Spinal cord (tissue), 10 donors: ENCODE data around the gene FZD10. TPM values are rescaled to one million over a fixed set of nuclear protein-coding genes. Genes with fewer than 3 reads are reported as not detected.

Source experiments
- DNase-seq, 6 donors: peaks; one replicate each; pipeline versions ENCODE4 v3.0.0 to v3.0.0-alpha.2; 2013 to 2015; ENCODE audit warnings: low spot score in 6 of 6, low read depth in 4 of 6
- H3K27ac ChIP-seq: one replicate; pipeline ENCODE4 v1.5.1; 2013; ENCODE audit warnings: low read depth, low read length, control low read depth
- H3K27me3 ChIP-seq: one replicate; pipeline ENCODE4 v1.6.1; 2013; ENCODE audit warnings: low read length; ENCODE audit not compliant: control insufficient read depth, insufficient read depth
- H3K36me3 ChIP-seq: one replicate; pipeline ENCODE4 v1.6.1; 2013; ENCODE audit warnings: low read length; ENCODE audit not compliant: control insufficient read depth, insufficient read depth
- H3K4me1 ChIP-seq: one replicate; pipeline ENCODE4 v1.6.1; 2013; ENCODE audit warnings: low read length; ENCODE audit not compliant: control insufficient read depth, insufficient read depth
- H3K4me3 ChIP-seq: one replicate; pipeline ENCODE4 v1.5.1; 2013; ENCODE audit warnings: low read depth, low read length, control low read depth
- H3K9me3 ChIP-seq: one replicate; pipeline ENCODE4 v1.6.1; 2013; ENCODE audit warnings: low read length; ENCODE audit not compliant: control insufficient read depth, insufficient read depth
- WGBS: methylation state at CpG from one replicate; pipeline ENCODE4 v1.1.5; 2013; ENCODE audit warnings: missing lambda C conversion rate; ENCODE audit not compliant: insufficient coverage; 5-methylcytosine and 5-hydroxymethylcytosine counted together
- polyA plus RNA-seq, 2 donors: library from polyadenylated mRNA; unstranded; fragments of 120-200 nt; gene quantifications; one replicate each; pipeline ENCODE4 v1.2.1, GENCODE V29; 2013; ENCODE audit not compliant: insufficient read length in 2 of 2
- total RNA-seq, 2 donors: library from RNA; depleted of rRNA in 1 of 2; stranded (reverse); fragments of 120-200 nt in 1 of 2; fragments of >200 nt in 1 of 2; gene quantifications; one replicate each; pipeline versions ENCODE4 v1.2.3 to v1.2.4, GENCODE V29; 2013 to 2014
- donor health status: healthy.

The FZD10 gene
- total and polyA plus RNA-seq, 4 donors = 3.7 to 9.9 (median 8.6) TPM

DNA sequence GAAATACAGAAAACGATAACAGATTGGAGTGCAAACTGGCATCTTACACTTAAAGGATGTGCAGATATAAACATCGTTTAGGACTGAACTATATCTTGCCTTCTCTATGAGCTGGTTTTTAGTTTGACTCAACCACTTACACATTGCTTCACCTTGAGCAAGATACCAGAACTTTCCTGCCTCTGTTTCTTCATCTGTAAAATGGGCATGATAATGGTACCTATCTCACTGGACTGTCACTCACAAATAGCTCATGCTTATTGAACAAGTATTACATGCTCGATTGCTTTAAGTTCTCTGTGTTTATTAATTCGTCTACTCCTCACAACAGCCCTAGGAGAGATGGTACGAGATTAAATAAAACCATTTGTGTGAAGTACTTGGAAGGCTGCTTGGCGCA lies 7.7 kb downstream of the FZD10 start:
- H3K4me1 ChIP-seq = no peaks in the 10 kb centered on the region
- H3K36me3 ChIP-seq = no peaks in the 10 kb centered on the region
- no CpG with 5 or more reads among the region's 6 CpGs for WGBS
- no peaks in the 10 kb centered on the region for H3K9me3 ChIP-seq
- H3K27ac ChIP-seq = no peak overlapping the region
- DNase-seq = no peak
- no peak overlapping the region for H3K4me3 ChIP-seq
- peaks cover 12% of the 10 kb centered on the region for H3K27me3 ChIP-seq

DNA sequence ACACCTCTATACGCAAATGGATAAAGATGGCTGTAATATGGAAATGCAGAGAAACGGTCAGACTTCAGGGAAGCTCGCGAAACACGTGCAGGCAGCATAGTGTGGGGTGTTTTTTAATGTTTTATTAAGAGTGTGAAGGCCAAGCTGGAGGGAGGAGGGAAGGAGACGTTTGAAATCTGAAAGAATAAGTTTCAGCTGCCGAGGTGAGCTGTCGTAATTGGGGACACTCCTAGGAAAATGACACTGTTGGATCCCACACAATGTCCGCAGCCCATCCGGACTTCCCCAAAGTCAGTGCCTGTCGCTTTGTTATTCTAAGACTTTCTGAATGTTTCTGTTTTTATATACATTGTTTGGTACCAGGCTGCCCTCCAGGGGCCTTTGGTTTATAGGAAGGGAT lies 8.3 kb downstream of the FZD10 start:
- H3K27me3 ChIP-seq = peaks cover 8% of the 10 kb centered on the region
- DNase-seq = no peak
- no peaks in the 10 kb centered on the region for H3K9me3 ChIP-seq
- H3K4me3 ChIP-seq = no peak overlapping the region
- H3K27ac ChIP-seq = no peak overlapping the region
- WGBS = 42% methylated on average over 7 of the region's 11 CpGs
- H3K36me3 ChIP-seq = no peaks in the 10 kb centered on the region
- no peaks in the 10 kb centered on the region for H3K4me1 ChIP-seq

DNA sequence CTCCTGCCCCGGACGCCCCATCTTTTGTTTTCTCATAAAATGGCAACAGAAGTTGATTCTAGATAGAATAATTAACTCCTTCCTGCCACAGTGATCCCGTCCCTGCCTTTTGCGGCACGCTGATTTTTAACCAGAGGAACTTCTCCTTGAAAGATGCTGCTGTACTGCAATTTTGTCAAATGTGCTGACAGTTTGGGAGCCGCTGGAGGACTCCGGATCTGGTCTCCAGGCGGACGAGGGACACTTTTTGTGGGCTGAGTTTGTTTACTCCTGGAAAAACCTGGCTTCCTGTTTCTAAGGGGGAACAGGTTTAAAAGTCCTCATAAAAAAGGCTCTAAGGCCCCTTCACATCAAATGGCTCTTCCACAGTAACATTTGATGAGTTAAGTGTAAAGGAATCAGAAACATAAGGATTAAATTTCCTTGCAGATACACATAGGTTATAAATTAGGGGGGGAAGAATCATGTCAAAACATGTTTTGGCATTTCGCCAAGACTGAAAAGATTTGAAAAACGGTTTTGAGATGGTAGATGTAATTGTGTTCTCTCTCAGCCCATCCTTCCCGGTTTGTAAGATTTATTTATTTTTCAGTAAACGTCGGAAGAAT lies 15.5 kb downstream of the FZD10 start:
- WGBS = 50% methylated on average over 6 of the region's 14 CpGs
- Histone ChIP-seq H3K9me3 (peaks cover 3% of the 10 kb centered on the region), H3K36me3 (no peaks in the 10 kb centered on the region), H3K27ac (no peak overlapping the region), H3K4me3 (no peak overlapping the region), H3K4me1 (no peaks in the 10 kb centered on the region), H3K27me3 (no peaks in the 10 kb centered on the region)
- no peak for DNase-seq

DNA sequence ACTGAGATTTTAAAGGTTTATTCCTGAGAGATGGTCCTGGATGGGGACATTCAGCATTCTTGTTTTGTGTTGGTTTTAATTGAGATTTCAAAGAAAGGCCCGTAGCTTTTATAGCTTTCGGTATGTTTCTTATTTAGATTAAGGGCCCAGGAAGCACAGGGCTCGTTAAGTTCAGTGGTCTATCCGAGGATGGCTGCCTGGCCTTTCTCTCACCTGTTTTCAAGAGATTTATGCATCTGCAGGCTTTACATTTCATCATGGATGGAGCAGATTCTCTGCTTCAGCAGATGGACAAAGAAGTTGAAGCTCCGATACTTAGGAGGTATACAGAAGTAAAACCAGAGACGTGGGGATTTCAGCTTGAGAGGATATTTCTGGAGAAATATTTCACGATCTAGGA lies 16.0 kb downstream of the FZD10 start:
- H3K9me3 ChIP-seq = peaks cover 3% of the 10 kb centered on the region
- no peak overlapping the region for H3K4me3 ChIP-seq
- H3K27me3 ChIP-seq = no peaks in the 10 kb centered on the region
- H3K36me3 ChIP-seq = no peaks in the 10 kb centered on the region
- H3K4me1 ChIP-seq = no peaks in the 10 kb centered on the region
- no peak overlapping the region for H3K27ac ChIP-seq
- no peak for DNase-seq
- WGBS = 53% methylated on average over 5 of the region's 7 CpGs

DNA sequence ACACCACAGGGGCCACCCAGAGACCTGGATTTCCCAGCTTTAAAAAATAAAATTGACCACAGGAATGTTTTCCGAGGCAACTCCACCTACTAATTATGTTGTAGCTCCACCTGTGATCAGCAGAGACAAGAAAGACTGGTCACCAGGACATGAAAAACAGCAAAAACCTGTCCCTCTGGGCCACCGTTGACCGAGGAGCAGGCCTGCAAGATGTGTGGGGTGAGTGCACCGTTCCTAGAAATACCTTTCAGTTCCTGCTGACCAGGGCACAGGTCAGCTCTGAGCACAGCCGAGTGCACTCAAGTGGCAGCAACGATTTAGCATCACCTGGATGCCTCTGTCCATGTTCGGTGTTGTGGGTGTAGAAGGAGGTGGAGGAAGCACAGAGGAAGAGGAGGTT lies 16.9 kb downstream of the FZD10 start:
- Histone ChIP-seq H3K4me3 (no peak overlapping the region), H3K27me3 (no peaks in the 10 kb centered on the region), H3K4me1 (no peaks in the 10 kb centered on the region), H3K9me3 (peaks cover 3% of the 10 kb centered on the region), H3K27ac (no peak overlapping the region), H3K36me3 (no peaks in the 10 kb centered on the region)
- DNase-seq = no peak
- WGBS = 88% methylated on average over 4 of the region's 7 CpGs

DNA sequence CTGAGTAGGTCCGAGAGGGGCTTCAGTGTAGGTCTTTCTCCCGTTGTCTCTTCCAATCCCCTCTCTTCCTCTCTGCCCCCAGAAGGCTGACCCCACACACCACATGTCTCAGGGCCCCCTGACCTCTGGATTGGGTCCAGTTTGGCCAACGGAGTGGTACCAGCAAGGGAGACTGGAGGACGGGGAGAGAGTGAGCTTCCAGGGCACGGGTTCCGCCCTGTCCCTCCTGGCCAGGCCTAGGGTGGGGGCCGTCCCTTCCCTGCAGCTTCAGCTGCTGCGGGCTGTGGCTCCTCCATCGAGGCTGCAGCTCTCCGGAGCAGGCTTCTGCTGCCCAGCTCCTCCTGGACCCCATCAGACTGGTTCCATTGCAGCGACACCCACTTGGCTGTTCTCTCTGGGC lies 17.4 kb downstream of the FZD10 start:
- Histone ChIP-seq H3K4me1 (no peaks in the 10 kb centered on the region), H3K9me3 (peaks cover 3% of the 10 kb centered on the region), H3K36me3 (no peaks in the 10 kb centered on the region), H3K27ac (no peak overlapping the region), H3K4me3 (no peak overlapping the region), H3K27me3 (no peaks in the 10 kb centered on the region)
- 89% methylated on average over 9 of the region's 11 CpGs for WGBS
- no peak for DNase-seq

DNA sequence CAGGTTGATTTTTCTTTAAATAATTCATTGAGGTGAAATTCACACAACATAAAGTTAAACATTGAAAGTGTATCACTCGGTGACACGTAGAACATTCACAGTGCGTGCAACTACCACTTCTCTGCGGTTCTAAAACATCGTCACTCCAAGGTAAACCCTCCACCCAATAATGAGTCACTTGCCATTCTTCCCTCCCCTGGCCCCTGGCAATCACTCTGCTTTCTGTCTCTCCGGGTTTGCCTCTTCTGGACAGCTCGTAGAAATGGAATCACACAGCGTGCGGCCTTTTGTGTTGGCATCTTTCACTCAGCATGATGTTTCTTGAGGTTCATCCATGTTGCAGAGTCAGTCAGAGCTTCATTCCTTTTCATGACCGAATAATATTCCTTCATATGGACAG lies 18.9 kb downstream of the FZD10 start:
- Histone ChIP-seq H3K4me1 (no peaks in the 10 kb centered on the region), H3K9me3 (peaks cover 3% of the 10 kb centered on the region), H3K36me3 (no peaks in the 10 kb centered on the region), H3K27me3 (no peaks in the 10 kb centered on the region), H3K4me3 (no peak overlapping the region), H3K27ac (no peak overlapping the region)
- DNase-seq = no peak
- 76% methylated on average over 10 of the region's 10 CpGs for WGBS

DNA sequence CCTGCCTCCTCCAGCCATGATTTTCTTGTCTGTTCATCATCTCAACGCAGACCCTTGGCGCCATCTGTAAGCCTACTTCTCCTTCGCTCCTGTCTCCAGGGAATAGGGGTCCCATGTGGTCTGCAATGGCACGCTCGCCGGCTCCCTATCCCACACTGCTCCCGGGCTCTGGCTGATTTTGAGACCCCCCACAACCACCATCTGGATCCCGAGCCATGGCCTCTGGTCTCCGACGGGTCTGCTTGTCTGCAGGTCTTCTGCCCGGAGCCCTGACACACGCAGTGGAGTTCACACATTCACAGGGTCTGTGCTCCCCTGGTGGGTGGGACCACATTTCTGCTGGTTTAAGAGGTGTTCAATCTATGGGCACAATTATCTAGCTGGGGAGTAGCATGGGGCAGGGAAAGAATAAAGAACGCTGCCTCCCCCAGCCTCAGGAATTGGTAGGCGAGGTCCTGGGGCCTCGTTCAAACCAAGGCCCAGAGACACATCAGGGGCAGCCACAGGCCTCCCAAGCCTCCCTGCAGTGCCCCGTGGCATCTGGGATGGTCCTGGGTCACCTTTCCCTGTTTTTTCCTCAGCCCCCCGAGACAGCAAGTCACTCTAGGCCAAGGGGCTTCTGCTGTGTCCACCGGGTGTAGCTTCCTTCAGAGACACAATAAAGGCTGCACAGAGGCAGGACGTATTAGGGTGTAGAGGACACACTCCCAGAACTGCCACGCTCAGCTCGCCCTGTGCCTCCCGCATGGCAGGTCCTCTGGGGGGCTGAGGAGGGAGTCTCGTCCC lies 21.5 kb downstream of the FZD10 start:
- no peak overlapping the region for H3K4me3 ChIP-seq
- H3K4me1 ChIP-seq = no peaks in the 10 kb centered on the region
- no peak for DNase-seq
- no peaks in the 10 kb centered on the region for H3K27me3 ChIP-seq
- peaks cover 3% of the 10 kb centered on the region for H3K9me3 ChIP-seq
- no peaks in the 10 kb centered on the region for H3K36me3 ChIP-seq
- WGBS = 85% methylated on average over 18 of the region's 23 CpGs
- no peak overlapping the region for H3K27ac ChIP-seq

DNA sequence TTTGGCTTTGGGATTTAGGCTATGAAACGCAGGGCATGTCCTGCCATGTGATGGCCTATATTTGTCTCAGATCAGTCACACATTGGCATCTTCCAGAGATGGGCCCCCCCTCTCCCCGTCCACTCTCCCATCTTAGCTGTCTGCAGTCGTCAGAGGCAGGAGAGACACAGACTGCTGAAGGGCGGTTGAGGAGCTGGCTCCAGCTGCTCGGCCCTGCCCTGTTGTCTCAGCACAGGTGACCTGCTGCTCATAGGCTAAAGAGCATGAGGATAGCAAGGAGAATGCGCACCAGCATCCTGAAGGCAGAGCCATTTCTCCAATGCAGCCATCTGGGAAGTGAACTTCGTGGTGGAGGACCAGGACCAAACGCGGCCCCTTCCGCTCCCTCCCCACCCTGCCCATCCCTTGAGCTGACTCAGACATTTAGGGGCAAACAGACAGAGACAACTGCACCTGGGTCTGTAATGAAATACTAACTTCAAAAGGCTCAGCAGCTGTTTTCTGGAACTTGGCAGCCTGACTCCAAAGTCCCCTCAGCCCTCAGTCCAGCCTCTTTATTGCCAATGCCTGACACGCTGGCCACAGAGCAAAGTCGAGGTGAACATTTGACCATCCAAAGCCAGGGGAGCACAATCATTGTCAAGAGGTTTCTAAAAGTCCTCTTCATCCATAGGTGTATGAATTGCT lies 22.3 kb downstream of the FZD10 start:
- DNase-seq = no peak
- 79% methylated on average over 12 of the region's 12 CpGs for WGBS
- no peak overlapping the region for H3K4me3 ChIP-seq
- no peaks in the 10 kb centered on the region for H3K36me3 ChIP-seq
- no peaks in the 10 kb centered on the region for H3K4me1 ChIP-seq
- H3K27ac ChIP-seq = no peak overlapping the region
- H3K9me3 ChIP-seq = peaks cover 3% of the 10 kb centered on the region
- no peaks in the 10 kb centered on the region for H3K27me3 ChIP-seq
